Activated CD4-positive, alpha-beta T cell treated with anti-CD3 and anti-CD28 coated beads, Interleukin-2, amount 50 U/mL, for 24 hours (primary cell): ENCODE results near the gene CDA.
"Not testable (repeated sequence)": the region's sequence is repeated elsewhere in the genome, so short reads cannot be mapped to it uniquely, and the experiment has no call there.

Experiments used
- DNase-seq, 2 donors: peaks; one replicate each; pipeline ENCODE4 v3.0.0-alpha.2; 2020; ENCODE audit warnings: low read depth in 1 of 2, low spot score in 1 of 2

The CDA gene

DNA sequence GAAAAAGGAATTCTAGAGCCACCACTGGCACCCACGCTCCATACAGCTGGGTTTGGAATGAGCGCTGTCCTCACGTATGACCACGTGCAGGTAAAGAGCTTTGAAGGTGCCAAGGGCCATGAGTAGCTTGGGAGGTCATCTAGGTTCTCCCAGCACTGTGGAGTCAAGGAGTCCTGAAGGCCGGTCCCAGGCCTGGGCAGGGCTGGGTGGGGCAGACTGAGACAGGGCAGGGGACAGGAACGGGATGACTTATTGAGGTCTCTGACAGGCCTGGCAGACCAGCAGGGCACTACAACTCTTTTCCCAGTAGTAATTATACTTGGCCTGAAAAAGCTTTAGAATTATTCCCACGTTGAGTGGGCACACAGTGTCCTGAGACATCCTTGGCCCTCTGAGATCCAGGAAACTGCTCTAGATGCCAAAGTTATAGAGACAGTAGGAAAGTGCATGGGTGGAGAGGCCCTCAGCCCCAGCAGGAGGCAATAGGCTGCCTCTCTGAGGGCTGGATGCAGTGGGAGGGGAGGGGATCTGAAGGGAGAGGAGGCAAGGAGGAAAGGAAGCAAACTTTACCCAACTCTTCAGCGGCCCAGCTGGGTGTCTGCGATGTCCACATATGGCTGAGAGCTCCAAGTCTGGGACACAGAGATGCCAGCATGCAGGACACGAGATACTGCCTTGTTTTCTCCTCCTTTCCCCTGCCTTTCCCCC is 1.8 kb upstream of the CDA start:
- no peak for DNase-seq

DNA sequence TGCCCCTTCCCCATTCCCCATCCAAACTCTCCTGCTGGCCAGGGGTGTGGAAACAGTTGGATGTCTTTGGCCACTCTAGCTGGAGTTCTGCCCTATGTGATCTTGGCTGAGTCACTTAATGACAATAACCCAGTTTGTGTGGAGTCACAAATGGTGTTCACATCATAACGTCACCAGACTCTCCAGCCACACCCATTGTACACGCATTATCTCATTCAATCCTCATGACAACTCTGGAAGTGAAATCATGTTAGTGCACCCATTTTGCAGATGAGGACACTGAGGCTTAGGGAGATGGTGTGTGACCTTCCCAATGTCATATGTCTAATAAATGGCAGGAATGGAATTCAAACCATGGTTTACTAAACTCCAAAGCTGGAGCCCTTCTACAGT is 1.2 kb upstream of the CDA start:
- DNase-seq: no peak

- DNase-seq: no peak
Observed at GRCh38 chr1:20589331-20590278, 708 bp downstream of the CDA start.

- no peak for DNase-seq
Observed at GRCh38 chr1:20590306-20590777, 1.4 kb downstream of the CDA start.

GRCh38 chr1:20593756-20594155 is 4.9 kb downstream of the CDA start:
- no peak for DNase-seq

GRCh38 chr1:20594746-20595145 is 5.8 kb downstream of the CDA start:
- no peak for DNase-seq

- DNase-seq: no peak
Observed at GRCh38 chr1:20596106-20596505, 7.2 kb downstream of the CDA start.

- no peak for DNase-seq
Observed at GRCh38 chr1:20597650-20598049, 8.8 kb downstream of the CDA start.

- DNase-seq: no peak
Observed at GRCh38 chr1:20600156-20600555, 11.3 kb downstream of the CDA start.

GRCh38 chr1:20601129-20601825 is 12.4 kb downstream of the CDA start:
- DNase-seq: no peak

GRCh38 chr1:20602851-20603450 is 14.1 kb downstream of the CDA start:
- DNase-seq: no peak

- no peak for DNase-seq
Observed at GRCh38 chr1:20603504-20604464, 14.9 kb downstream of the CDA start.

- no peak for DNase-seq
Observed at GRCh38 chr1:20604678-20605077, 15.8 kb downstream of the CDA start.

DNA sequence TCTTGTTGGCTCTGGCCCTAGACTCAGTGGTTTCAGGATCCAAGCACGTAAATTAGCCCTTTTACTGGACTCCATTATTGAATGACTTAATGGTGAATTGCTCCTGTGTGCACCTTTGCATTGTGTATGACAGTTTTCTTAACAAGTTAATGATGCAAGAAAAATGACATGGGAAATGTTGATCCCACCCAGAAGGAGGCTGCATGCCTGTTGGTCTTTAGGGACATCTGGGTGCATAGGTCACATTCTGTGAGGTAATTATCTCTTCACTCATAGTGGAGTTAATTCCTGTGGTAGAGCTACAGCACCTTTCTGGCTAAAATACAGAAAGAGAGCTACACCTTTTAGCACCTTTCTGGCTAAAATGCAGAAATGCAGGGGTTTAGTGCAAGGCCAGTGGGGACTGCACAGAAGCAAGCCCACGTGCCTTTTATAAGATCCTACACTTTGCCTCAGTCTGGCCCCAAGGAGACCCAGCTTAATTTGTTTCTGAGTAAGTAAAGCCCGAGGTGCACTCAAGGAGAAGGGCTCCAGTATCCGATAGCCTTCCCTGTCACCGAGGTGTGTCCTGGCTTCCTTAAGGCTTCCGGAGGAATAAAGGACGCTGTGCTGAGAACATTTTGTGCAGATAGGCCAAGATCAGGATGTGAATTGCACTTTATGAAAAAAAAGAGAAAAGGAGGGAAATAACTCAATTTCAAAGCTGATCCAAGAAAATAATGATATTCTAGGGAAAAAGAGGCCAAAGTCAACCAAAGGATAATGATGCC is 18.1 kb downstream of the CDA start:
- not testable (repeated sequence) for DNase-seq

GRCh38 chr1:20609541-20609940 is 20.6 kb downstream of the CDA start:
- no peak for DNase-seq

- no peak for DNase-seq
Observed at GRCh38 chr1:20610970-20611369, 22.1 kb downstream of the CDA start.

- DNase-seq: no peak
Observed at GRCh38 chr1:20611652-20612051, 22.8 kb downstream of the CDA start.

- no peak for DNase-seq
Observed at GRCh38 chr1:20612221-20612746, 23.4 kb downstream of the CDA start.

DNA sequence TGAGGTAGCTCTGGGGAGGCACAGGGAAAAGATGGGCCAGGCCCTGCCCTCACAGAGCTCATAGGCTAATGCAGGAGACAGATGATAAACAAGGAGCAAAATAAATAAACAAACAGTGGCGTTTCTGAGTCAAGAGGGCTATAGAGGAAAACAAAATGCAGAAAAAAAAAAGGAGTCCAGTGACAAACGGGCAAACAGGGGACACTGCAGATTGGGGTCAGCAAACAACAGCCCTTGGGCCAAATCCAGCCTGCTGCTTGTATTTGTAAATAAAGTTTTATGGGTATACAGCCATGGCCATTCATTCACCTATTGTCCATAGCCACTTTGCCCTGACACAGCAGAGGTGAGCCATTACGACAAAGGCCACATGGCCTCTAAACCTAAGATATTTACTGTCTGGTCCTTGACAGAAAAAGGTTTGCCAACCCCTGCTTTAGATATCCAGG is 25.3 kb downstream of the CDA start:
- DNase-seq: no peak
